LNCAP (cell line): Measurements from ENCODE around the gene RNU2-63P.

Experiments used
- TF ChIP-seq, protein P1 (sequence below): fragments of 450-650 bp; IDR thresholded peaks from 2 replicates; pipeline ENCODE4 v1.5.1; 2017; ENCODE audit warnings: mild to moderate bottlenecking

The RNU2-63P gene

DNA sequence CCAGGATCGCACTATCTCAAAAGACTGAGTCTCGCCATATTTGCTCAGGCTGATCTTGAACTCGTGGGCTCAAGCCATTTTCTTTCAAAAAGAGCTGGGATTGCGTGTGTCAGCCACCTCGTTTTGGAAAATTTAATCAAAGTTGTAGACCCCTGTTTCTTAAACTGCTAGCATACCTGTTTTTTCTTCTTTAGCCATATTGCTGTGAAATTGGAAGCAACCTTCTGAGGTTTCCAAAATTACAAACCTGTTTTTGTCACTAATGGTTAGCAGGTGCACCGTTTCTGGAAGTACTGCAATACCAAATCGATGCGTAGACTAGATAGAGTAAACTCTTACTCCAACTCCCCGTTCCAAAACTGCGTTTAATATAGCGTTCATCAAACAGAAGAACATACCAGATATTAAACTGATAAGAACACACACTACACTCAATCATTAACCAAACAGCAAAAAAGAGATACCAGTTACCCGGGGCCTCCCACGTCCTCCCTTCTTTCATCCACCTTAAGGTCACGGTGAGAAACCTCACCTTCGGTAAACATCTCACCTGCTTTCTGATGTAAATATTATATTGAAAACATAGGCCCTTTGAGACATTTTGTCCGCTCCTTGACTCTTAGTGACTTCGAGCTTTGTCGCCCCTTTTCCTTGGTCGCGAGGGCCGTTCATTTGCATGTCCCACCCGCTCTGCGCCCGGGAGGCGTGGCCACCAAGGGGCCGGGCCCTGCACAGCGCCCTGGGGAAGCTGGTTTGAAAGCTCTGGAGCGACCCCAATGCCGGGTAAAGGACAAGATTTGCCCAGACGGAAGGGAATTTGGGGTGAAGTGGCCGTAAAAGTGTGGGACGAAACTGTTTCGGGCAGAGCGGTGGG, at the start of gene RNU2-63P:
TSS of gene RNU2-63P (minus strand) at position 462 of the 874 bp plus-strand sequence.
- TF ChIP-seq, protein P1, sequence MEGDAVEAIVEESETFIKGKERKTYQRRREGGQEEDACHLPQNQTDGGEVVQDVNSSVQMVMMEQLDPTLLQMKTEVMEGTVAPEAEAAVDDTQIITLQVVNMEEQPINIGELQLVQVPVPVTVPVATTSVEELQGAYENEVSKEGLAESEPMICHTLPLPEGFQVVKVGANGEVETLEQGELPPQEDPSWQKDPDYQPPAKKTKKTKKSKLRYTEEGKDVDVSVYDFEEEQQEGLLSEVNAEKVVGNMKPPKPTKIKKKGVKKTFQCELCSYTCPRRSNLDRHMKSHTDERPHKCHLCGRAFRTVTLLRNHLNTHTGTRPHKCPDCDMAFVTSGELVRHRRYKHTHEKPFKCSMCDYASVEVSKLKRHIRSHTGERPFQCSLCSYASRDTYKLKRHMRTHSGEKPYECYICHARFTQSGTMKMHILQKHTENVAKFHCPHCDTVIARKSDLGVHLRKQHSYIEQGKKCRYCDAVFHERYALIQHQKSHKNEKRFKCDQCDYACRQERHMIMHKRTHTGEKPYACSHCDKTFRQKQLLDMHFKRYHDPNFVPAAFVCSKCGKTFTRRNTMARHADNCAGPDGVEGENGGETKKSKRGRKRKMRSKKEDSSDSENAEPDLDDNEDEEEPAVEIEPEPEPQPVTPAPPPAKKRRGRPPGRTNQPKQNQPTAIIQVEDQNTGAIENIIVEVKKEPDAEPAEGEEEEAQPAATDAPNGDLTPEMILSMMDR: no peak

DNA sequence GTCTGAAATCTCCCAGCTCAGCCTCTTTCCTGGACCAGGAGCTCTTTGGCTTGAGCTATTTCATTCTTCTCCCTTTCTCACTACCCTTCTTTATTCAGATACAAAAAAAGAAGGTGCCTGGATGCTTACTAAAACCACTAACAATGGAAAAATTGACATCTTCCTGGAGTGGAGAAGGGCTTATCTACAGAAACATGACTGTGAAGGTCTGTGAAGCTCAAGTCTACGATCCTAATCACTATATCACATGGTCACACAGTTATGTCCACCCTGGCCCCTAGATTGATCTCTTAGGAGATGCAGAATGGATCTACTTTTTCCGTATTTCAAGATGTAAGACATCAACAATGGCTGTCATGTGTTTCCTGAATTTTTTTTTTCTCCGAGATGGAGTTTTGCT, 44.9 kb upstream of the RNU2-63P start:
- TF ChIP-seq, protein P1: no peak

DNA sequence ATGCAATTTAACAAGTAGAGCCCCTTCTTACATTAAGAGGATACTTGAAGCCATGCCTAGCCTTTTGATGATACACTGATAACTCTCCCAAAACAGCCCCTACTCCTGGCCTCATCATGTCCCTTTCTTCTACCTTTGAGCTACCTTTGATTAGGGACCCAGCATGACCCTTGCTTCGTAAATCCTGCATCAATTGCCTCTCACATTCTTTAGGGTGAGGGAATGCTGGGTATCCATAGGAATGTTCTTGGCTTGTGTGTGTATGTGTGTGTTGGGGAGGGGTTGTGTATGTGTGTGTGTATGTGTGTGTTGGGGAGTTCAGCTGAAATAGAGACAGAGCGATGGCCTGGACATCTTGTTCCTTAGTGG, 44.5 kb upstream of the RNU2-63P start:
- TF ChIP-seq, protein P1: no peak

DNA sequence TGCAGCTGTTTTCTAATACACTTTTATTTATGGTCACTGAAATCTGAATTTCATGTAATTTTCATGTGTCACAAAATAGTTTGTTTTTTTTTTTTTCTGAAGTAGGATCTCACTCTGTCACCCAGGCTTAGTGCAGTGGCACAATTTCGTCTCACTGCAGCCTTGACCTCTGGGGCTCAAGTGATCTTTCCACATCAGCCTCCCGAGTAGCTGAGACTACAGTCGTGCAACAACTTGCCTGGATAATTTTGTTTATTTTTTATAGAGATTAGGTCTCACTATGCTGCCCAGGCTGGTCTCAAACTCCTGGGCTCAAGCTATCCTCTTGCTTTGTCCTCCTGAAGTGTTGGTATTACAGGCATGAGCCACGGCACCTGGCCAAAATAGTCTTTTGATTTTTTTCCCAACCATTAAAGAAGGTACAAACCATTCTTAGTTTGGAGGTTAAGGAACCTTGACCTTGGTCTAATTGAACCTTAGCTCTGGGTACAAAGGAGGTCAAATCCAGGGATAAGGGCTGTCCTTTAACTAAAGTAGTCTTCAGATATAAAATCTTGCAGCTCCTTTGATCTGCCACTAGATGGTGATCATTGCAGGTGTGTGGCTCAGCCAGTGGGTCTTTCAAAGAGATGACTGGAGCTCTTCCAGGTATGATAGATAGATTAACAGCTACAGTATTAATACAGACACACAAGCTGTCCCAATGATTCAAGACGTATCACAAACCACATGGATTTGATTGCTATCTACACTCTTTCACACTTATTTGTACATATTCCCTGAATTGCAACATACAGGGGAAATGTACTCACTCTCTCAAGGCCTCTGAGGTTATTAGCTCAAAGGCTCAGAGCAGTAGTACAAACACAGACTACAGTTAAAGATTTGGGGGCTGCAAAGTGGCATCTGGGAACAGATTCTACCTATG, 43.9 kb upstream of the RNU2-63P start:
- TF ChIP-seq, protein P1: peak; percentile 69

DNA sequence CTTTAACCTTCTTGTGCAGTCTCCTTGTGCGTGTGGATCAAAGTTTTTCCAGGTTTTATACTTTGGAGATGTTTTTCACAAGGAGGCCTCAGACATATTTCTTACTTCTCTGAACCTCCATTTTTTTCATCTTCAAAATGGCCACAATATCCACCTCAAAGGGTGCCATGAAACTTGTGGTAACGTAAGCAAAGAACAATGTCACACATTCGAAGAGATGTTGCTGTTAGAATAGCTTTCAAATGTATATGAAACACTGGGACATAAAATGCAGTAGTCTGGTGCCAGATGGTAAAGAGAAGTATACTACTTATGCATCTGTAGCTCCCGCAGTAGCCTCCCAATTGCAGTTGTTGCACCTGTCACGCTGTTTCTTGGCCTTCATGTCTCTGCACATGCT, 41.8 kb upstream of the RNU2-63P start:
- TF ChIP-seq, protein P1: no peak

DNA sequence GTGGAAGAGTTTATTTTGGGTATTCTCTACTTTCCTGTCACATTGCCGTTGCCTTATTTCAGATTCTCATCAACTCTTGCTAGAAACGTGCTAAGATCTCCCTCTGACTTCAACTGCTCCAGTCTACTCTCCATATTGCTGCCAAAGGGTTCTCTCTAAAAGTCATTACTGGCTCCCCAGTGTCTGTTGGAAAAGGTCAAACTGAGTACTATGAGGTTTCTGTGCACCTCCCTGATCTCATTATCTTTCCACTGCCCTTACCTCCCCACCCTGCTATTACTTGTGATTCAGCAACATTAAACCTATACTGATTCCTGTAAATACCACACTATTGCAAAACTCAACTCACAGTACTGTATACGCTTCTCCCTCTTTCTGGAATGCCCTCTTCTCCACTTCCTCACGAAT, 41.1 kb upstream of the RNU2-63P start:
- TF ChIP-seq, protein P1: no peak

DNA sequence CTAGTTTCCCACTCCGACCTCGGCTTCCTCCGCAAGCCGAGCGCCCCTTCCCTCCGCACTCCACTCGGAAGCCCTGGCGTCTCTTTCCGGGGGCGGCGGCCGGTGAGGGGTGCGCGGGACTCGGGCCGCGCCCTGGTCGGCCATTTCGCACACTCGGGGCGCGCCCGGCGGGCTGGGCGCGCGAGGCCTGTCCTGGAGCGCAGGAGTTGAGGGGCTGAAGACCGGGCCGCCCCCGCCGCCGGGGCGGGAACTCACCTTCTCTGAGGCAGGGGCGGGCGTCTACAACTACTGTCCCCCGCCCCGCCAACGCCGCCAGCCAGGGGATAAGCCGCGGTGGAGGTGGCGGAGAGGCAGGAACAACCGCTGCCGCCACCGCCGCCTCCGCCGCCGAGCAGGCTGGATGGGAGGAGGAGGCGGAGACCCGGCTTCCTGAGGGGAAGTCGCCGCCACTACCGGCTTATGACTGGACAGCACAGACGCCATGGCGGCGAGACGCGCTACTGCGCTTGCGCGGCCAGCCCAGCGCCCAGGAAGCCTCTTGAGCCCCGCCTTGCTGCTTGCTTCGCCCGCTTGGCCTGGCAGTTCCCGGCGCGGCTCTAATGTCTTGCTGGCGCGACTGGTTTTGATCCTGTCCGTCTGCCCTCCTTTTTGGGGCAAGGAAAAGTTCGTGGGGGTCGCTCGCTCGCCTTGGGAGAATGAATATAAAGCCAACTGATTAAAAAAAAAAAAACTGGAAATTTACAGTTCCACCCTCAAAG, 39.2 kb upstream of the RNU2-63P start, which contains the start of gene KRCC1:
TSS of gene KRCC1 (minus strand) at position 413 of the 758 bp plus-strand sequence. CDS start 27,220 bp downstream, outside the sequence.
- TF ChIP-seq, protein P1: no peak
